ENCODE data around the gene ANO5. TPM values are rescaled to one million over a fixed set of nuclear protein-coding genes. Genes with fewer than 3 reads are reported as not detected.

Gene ANO5
- 3.6 to 4.2 TPM (median 3.9 TPM) in 3 replicates for total RNA-seq

- Mint-ChIP-seq H3K4me3 (peak within 1 kb of the TSS; percentile 94), H3K27ac (peak within 1 kb of the TSS; percentile 72), H3K4me1 (peaks cover 16% of the 10 kb centered on the region), H3K36me3 (no peaks in the 10 kb centered on the region), H3K27me3 (ENCODE audit: low read depth) (peaks cover 38% of the 10 kb centered on the region), H3K9me3 (peaks cover 6% of the 10 kb centered on the region)
- no peak for TF ChIP-seq CTCF (IDR thresholded peaks at IDR 0.05; ENCODE audit: unreplicated experiment)
- DNase-seq (ENCODE audit: low spot score in 2 of 2, unreplicated experiment in 2 of 2) = peak; percentile 40 to 72
Measured at GRCh38 chr11:22192642-22193347, at the start of gene ANO5. TSS of gene ANO5 (plus strand) at chr11:22193085. CDS start at chr11:22193493, 408 bp downstream.

DNA sequence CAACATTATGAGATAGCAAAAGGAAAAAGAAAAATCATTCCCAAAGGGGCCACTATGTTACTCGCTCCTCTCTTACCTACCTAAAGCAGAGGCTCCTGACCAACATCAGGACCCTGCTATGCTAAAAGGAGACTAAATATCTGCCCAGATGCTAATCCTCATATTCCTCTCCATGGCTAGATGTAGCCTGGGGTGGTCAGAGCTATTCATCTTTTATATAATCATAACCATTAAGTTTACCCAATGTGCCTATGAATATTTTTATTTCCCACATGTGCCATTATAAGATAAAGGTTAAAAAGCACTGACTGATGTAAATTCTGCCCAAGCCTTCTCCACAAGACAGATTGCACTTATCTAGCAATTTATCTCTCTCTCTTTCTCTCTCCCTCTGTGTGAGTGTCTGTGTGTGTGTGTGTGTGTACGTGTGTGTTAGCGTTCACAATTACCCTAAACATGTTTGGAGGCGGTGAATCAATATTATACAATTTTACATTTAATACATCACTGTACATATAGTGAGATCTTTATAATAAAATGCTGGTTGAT, 41.2 kb upstream of the ANO5 start:
- H3K9me3 Mint-ChIP-seq = peaks cover 4% of the 10 kb centered on the region
- H3K27me3 Mint-ChIP-seq (ENCODE audit: low read depth) = peaks cover 26% of the 10 kb centered on the region
- H3K4me1 Mint-ChIP-seq = no peaks in the 10 kb centered on the region

DNA sequence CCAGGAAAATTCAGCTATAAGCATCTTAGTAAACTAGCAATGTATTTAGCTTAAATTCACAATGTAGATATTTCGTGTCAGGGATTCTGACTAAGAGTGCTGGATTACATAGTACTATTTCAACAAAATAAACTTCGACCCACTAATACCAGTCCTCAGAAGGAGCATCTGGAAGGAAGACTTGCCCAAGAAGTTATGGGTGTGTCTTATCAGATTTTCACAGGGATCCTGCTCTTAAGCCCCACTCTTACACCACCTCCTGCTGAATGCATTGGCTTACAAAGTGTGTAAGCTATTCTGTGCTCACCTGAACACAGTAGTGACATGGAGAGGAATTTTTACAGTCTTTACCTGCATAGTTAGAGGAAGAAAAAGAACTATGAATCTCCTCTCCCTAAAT, 35.4 kb upstream of the ANO5 start:
- Mint-ChIP-seq H3K9me3 (no peaks in the 10 kb centered on the region), H3K36me3 (no peaks in the 10 kb centered on the region), H3K27me3 (ENCODE audit: low read depth) (peaks cover 25% of the 10 kb centered on the region), H3K4me3 (no peak overlapping the region), H3K27ac (no peak overlapping the region), H3K4me1 (no peaks in the 10 kb centered on the region)
- DNase-seq (ENCODE audit: low spot score in 2 of 2, unreplicated experiment in 2 of 2) = no peak
- TF ChIP-seq CTCF (IDR thresholded peaks at IDR 0.05; ENCODE audit: unreplicated experiment) = no peak

More for the DNA sequence above, 41.2 kb upstream of the ANO5 start:
- no peak overlapping the region for H3K27ac Mint-ChIP-seq
- no peak for DNase-seq (ENCODE audit: low spot score in 2 of 2, unreplicated experiment in 2 of 2)
- H3K36me3 Mint-ChIP-seq = no peaks in the 10 kb centered on the region
- H3K4me3 Mint-ChIP-seq = no peak overlapping the region
- no peak for TF ChIP-seq CTCF (IDR thresholded peaks at IDR 0.05; ENCODE audit: unreplicated experiment)

- Mint-ChIP-seq H3K27me3 (ENCODE audit: low read depth) (peaks cover 17% of the 10 kb centered on the region), H3K36me3 (no peaks in the 10 kb centered on the region), H3K4me1 (no peaks in the 10 kb centered on the region), H3K9me3 (no peaks in the 10 kb centered on the region), H3K4me3 (no peak overlapping the region), H3K27ac (no peak overlapping the region)
- TF ChIP-seq CTCF (IDR thresholded peaks at IDR 0.05; ENCODE audit: unreplicated experiment) = no peak
- no peak for DNase-seq (ENCODE audit: low spot score in 2 of 2, unreplicated experiment in 2 of 2)
Measured at GRCh38 chr11:22161489-22161888, 31.4 kb upstream of the ANO5 start.

GRCh38 chr11:22162756-22163155, 30.1 kb upstream of the ANO5 start:
- no peak for DNase-seq (ENCODE audit: low spot score in 2 of 2, unreplicated experiment in 2 of 2)
- H3K27me3 Mint-ChIP-seq (ENCODE audit: low read depth) = peaks cover 10% of the 10 kb centered on the region
- no peak overlapping the region for H3K27ac Mint-ChIP-seq
- no peaks in the 10 kb centered on the region for H3K36me3 Mint-ChIP-seq
- no peak for TF ChIP-seq CTCF (IDR thresholded peaks at IDR 0.05; ENCODE audit: unreplicated experiment)
- H3K9me3 Mint-ChIP-seq = no peaks in the 10 kb centered on the region
- H3K4me3 Mint-ChIP-seq = no peak overlapping the region
- no peaks in the 10 kb centered on the region for H3K4me1 Mint-ChIP-seq
